NCI-H524 (cell line): Measurements from ENCODE around the gene PCSK6.

Experiments used
- DNase-seq, 2 experiments: peaks; one replicate each; lab custom pipeline; 2025; lab: John Stamatoyannopoulos, UW

PCSK6 gene

DNA sequence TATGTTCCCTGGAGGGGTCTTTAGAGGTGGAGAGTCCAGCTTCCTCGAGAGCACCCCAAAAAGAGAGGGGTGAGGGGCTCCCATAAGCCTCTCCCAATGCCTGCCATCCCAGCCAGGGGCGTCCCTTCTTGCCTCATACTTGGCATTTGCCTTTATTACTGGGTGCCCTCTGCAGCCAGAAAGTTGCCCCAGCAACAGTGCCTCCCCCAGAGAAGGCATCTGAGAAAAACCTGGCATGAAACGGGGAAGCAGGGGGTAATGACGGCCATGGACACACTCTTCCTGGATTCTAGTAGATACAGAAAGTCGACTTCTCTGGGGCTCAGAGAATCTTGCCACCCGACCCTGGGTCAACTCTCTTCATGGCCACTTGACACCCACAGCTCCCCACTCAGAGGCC, 90.1 kb downstream of the PCSK6 start:
- no peak for DNase-seq

DNA sequence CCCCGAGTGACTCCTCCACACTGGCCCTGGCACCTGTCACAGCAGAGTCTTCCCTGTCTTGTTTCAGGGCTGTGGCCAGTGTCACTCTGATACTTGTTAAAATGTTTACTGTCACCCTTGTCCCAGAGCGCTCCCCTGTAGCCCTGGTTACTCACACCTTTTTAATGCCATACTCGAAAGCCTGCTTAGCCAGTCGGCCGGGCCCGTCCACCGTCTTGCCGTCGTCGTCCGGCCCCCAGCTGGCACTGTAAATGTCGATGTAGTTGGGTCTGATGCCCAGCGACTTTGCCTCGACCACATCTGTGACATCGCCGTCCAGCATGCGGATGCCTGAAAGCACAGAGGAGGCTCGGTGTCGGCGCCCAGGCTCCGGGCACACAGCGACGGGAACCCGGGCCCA, 91.3 kb downstream of the PCSK6 start:
- DNase-seq: no peak

DNA sequence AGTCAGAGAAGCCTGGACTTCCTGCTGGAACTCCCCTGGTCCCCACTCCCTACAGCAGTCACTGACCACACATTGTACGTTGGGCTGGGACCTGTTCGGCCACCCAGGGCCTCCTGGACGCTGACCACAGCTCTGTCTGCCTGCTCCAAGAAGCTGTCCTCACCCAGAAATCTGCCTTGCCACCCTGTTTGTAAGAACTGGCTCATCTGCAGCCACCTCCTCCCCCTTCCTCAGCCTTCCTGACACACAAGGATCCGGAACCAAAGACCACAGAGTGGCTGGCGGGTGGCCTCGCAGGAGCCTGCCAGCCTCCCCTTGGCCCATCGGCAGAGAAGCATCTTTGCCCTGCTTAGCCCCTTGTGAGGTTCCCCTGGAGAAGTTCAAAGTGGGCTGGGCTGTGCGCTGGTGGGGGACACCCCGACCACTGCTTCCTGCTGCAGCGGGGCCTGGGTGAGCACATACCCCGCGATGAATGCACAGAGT, 91.9 kb downstream of the PCSK6 start:
- DNase-seq: no peak

DNA sequence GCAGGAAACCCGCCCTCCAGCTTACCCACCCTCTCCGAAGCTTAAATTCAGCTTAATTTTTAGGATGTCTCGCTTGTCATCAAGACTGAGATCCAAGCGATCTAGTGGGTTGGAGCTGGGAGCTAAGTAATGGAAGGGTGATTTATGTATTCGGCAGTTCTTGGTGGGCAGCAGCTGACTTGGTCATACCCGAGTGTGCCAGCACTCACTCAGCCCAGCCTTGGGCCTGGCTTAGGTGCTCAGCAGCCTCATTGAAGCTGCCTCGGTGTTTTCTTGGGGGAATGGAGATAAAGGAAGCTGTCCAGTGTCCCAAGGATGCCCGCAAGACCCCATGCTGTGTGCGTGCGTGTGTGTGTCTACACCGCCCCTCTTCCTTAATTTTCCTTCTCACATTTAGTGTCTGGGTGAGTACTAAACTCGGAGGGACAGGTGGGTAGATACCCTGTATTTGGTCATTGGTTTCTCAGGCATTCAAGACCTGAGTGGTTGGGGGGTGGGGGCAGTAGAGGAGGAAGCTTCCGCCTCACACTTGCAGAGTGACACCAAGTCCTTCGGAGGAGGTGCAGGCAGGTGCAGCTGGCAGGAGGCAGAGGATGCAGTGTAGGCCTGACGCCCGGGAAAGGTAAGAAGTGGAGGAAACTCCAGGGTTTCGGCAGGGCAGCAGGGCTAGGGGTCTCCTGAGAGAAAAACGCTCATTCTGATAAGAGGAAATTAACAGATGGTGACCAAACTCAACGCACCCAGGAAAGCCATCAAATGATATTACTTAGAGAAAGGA, 92.8 kb downstream of the PCSK6 start:
- DNase-seq: peak in 1 of 2 experiments; percentile 7

DNA sequence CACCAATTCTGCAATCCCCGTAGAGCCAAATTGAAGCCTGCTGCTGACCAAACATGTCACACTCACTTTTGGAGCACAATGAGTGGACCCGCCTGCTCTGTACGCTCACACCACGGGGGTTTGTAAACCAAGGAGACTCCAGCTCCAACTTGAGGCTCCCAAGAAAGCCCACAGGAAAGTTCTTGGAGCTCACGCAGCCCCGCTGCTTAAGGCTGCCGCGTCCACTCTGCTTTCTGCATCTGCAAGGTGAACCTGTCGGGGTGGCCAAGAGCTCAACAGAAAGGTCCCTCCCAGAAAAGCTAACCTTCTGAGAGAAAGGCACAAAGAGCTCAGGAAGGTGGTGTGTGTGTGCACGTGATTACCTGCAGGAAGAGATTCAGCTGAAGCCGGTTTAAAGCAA, 94.9 kb downstream of the PCSK6 start:
- DNase-seq: no peak

DNA sequence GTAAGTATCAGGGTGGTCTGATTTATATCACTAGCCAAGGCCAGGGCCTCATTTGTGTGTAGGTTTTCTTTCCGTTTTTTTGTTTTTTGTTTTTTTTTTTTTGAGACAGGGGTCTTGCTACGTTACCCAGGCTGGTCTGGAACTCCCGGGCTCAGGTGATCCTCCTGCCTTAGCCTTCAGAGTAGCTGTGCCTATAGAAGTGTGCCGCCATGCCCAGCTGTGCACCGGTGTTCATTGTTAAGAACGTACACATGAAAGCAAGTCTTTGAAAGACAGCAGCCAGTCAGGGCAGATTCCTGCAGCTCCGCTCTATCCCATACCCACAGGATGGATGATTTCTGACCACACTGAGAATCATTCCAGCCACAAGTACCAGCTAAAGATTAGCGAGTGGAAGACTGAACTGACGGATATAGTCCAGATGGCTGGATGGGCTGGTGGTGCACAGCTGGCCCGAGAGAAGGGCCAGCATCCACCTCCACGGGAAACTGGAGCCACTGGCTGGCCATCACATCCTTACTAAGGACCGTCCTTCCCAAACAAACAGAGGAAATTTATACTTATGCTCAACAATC, 95.4 kb downstream of the PCSK6 start:
- peak in 1 of 2 experiments; percentile 18 for DNase-seq

DNA sequence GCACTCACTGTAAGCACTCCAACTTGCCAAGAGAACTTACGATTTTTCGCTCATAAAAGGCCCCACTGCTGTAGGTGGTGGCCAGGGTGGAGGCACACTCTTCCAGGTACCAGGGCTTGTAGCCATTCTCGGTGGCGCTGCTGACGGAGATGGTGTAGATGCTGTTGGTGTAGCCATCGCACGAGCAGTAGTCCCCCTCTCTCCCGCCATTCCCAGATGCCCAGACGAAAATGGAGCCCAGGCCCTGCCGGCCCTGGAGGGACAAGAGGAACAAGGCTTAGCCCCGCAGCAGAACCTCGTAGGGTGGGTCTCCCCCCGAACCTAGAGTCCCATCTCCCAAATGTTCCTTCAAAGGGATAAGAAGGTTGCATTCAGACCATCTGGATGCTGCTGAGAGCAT, 96.3 kb downstream of the PCSK6 start:
- no peak for DNase-seq

DNA sequence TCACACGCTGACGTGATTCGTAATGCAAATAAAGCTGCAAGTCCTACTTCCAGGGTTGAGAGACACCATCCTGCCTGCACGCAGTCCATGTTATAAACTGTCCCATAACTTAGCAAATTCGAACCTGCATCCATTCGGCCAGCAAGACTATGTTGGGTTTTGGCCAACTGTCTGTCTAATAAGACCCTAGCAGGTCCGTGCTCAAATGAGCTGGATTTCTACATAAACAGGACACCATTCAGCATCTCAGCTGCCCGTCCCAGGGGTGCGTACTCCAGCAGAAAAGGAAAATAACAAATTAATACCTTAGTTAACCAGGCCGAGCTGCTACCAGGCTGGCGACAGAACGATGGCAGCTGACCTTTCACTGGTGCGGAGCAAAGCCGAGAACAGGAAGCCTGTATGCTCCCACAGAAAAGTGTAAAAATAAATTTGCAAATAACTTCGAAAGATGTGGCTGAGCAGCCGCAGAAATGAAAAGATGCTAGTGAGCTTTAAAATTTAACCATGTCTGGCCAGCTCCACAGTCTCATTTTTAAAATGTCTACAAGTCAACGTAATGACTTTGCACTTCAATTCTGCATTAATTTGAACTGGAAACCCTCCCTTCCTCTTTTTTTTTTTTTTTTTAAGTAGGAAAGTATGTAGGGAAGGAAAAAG, 97.4 kb downstream of the PCSK6 start:
- DNase-seq: no peak

DNA sequence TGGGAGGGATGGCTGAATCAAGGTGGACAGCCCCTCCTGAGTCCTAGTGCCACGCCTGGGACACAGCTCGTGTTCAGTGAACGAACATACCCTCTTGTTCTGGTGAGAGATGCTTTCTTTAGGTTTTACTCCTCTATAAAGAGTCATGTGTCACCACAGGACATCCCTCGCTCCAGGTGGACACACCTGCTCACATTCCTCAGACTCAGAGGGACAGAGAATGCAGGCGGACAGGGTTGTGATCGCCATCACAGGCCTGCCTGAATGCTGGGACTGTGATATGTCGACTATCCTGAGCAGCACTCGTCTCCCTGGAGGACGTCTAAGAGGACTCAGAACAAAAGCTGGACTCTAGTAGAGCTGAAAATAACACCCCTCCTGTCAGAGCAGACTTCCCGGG, 98.1 kb downstream of the PCSK6 start:
- DNase-seq: no peak

DNA sequence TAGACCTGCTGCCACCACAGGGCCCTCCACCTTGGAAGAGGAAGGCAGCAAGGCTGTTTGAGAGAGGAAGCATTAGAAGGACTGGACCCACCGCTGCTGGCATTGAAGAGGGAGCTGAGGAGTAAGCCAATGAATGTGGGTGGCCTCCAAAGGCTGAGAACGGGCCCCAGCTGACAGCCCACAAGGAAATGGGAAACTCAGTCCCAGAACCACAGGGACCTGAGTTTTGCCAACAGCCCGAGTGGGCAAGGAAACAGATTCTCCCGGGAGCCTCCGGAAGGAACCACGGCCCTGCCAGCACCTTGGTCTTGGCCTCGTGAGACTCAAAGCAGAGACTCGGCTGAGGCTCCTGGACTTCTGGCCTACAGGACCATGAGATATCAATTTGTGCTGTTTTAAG, 99.0 kb downstream of the PCSK6 start:
- DNase-seq: no peak

DNA sequence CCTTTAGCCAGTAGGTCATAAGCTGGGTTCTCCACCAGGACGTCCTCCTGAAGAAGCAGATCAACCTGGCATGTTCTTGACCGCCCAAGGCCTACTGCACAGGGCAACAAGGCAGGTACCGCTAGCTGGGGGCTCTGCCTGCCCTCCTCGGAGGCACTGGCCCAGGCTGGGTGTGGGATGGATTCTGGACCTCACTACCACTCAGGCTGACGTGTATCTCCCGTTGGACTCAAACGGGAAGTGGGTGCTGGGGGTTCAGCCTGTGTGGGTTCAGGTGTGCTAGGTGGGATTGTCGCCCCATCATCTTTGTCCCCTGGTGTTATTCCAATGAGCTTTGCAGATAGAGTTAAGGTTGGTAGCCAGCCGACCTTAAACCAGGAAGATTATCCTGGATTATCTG, 99.4 kb downstream of the PCSK6 start:
- no peak for DNase-seq

DNA sequence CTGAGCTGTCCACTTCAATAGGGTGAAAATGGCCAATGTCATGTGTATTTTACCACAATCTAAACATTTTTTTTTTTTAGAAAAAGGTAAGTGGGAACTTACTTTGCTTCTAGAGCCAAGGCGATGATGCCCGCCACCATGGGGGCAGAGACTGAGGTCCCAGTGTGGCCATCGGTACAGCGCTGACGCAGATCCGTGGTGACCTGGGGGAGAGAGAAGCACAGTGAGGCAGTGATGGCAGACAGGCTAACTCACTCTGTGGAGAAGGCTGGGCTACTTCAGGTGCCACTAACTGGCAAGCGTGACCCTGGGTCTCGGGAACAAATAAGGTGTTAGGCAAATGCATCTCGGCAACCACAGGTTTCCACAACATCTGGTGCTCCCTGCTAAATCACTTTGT, 100.1 kb downstream of the PCSK6 start:
- DNase-seq: no peak

DNA sequence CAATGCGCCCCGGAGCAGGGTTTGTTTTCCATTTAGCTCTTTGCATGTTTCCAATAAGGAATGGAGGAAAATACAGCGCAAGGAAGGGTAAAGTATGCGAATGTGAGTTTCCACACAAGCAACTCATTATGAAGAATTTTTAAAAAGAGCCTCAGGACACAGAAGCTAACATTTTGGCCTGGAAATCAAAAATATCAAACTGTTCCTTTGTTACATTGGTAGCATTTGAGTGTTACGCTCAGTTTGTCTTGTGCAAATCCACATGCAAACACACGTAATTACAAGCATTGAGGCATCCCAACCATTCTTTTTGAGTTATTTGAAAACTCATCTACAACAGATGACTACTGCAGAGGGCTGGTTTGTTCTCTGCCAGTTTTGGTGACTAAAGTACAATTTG, 101.5 kb downstream of the PCSK6 start:
- DNase-seq: no peak

DNA sequence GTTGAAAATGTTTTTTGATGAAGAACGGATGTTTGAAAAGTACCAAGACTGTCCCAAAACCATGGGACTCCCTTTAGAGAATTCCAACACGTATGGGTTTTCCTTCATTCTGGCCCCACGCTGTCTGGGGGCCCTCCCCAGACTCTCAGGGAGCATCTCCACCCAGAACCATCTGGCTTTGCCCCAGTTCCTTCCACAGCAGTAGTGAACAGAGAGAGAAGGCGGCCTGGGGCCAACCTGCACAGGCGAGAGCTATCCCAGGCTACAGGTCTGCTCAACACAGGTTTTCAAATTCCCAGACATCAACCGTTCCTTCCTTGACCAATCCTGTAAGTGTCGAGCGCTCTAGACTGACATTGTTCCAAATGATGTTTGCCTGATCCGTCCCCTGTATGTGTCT, 101.9 kb downstream of the PCSK6 start:
- DNase-seq: peak in 1 of 2 experiments; percentile 24

DNA sequence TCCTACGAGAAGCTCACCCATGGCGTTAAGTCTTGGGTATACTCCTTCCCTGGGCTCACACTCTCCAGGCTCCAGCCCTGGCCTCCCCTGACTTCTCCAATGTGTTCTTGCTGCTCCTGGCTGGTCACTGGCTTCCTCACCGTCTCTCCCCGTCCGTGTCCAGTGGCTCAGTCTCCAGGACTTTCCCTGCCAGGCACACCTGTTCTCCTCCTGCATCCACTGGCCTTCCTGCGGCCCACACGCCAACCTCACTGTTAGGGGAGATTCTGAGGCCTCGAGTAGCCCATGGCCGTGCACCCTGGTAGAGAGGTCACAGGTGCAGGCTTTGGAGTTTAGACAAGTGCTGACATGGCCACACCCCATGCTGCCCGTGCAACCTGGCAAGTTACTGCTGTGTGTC, 102.5 kb downstream of the PCSK6 start:
- no peak for DNase-seq

DNA sequence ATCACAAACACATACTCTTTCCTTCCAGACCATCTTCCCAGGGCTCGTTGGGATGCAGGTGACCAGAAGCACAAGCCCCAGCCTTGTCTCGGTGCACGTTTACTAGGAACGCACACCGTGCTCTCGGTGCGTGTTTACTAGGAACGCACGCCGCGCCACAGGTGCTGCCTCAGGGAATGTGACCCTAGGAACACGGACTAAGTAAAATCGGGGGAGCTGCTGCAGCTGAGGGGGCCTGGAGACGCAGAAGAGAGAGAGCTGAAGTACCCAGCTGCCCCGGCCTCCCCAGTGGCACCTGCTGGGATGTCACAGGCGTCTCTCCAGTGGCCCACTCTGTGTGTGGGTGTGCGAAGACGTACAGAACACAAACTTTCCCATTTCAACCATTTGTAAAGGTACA, 103.5 kb downstream of the PCSK6 start:
- no peak for DNase-seq

DNA sequence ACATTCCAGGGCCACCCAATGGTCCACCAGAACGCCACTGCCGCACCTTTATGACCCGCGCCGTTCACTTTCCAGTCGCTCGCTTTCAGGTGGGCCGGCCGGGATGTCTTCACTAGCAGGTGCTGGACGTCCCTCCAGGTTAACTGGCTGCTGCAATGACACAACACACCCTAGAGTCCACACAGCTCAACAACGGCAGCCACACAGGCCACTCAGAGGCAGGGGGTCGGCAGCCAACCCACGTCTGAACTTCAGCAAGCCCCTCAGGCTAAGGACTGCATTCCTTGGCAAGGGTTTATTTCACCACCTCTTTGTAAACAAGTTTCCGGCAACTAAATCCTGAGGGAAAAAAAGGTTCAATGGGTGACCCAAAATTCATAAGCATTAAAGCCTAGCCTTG, 105.2 kb downstream of the PCSK6 start:
- DNase-seq: no peak

DNA sequence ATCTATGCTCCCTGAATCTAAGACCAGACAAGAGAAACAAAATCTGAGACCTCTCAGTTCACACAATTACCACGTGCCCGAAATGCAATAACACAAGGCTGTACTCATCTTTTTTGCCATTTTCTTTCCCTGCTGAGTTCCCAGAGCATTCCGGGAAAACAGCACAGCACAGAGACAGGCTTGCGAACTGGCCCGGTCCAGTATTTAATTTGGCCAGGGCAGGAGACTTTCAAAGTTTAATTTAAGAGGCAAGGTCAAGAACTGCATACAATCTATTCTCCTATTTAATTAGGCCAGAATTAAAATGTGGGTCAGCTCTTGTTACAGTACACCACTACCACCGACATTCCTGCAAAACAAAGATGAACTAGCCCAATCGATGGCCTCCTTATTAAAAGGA, 107.0 kb downstream of the PCSK6 start:
- DNase-seq: no peak

DNA sequence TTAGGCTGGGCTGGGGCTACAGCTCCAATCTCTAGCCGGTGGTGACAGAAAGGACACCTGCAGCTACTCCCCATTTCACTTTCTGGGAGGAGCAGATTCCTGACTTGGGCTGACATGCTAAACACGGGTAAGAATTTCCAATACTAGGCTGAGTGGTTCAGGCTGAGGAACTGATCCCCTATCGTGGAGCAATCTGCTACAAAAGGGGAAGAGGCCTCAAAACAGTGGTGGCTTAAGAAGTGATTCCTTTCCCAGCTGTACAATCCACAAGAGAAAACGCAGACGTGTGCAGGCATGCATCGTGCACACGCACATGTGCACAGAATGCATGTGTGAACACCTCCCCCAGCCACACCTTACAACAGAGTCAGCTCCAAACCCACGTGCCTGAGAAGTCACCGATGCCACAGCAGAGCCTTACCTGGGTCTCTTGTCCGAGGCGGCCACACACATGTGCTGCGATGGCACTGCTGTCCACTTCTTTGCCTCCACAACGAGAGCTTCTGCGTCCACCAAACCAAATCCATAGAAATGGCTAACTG, 107.8 kb downstream of the PCSK6 start:
- DNase-seq: no peak

DNA sequence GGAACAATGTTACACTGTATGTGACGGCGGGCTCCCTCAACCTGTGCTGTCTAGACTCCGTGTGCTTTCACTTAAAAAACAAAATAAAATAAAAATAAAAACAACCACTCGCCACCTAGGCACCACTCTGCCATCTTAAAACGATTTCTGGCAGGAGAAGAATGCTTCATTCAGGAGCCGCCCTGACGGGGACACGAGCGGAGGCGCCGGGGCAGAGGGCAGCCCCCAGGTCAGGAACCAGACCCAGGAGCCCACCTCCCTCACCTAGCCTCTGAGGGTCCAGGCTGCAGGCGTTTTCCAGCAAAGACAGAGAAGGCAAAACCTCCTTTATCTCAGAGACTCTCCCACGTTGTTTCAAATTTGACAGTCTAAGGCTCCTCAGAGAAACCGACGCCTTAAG, 109.4 kb downstream of the PCSK6 start:
- DNase-seq: no peak

DNA sequence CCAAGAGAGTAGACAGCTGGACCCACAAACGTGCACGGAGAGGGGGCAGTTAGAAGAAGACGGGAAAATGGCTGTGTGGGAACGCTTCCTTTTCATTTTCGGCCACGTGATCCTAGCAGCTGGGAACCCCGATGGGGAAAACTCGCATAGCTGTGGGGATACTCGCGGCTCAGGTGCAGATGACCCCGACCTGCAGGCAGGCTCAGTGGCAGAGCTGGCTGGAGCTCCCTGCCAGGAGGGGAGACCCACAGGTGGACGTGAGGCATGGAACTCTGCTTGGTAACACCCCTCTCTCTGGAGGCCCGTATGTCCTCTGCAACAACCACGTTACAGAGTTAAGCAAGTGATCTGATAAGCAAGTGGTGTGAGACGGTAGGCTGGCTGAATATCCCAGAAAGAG, 109.9 kb downstream of the PCSK6 start:
- no peak for DNase-seq

DNA sequence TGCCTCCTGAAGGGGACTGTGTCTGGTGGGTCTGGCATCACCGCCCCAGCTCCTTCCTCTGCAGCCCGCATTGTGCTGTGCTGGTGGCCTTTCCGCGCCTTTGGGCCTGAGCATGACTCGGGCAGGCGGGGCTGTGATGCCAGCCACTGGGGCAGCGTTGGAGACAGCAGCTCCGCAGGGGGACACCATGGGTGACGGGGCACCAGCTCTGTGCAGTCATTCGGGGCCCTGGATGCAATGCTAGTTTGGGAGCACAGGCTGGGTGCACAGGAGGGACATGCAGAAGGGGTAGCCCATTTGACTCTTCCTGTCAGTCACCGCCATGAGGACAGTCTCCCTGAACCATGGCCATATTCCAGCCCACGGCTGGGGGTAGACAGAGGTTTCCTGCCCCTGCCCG, 110.6 kb downstream of the PCSK6 start:
- no peak for DNase-seq

DNA sequence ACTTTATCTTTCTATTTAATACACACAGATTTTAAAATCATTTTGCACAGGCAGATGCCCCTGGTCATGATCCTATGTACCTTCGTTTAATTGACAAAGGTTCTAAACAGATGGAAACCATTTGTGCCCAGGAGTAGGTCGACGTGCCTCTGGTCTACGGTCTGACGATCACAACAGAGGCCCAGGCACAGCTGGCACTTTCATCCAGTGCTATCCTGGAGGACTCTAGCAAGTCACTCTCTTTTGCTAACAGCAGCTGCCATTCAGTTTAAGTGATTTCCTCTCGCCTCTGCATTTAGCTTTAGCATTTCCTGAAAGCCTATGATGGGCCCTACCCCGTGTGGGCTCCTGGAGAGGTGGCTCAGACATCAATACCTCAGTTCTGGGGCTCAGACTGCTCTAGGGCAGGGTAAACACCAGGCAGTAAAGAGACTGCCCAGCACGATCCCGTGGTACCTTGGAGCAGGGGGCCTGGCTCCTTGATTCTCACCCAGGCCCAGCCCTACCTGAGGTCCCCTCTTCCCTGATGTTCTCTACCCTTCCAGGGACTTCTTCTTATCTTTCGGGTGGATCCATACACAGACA, 111.2 kb downstream of the PCSK6 start:
- DNase-seq: peak; percentile 63 to 89
